Left hindlimb (tissue), 1 donor: ENCODE measurements around the gene NDUFV1.
"Not testable (repeated sequence)": the region's sequence is repeated elsewhere in the genome, so short reads cannot be mapped to it uniquely, and the experiment has no call there.

ENCODE experiments used
- DNase-seq: peaks from one replicate; pipeline ENCODE4 v3.0.0-alpha.2; 2018

Gene NDUFV1

GRCh38 chr11:67586568-67587250 is 20.0 kb upstream of the NDUFV1 start:
- no peak for DNase-seq

GRCh38 chr11:67588136-67588503 is 18.6 kb upstream of the NDUFV1 start:
- DNase-seq, result no peak

- not testable (repeated sequence) for DNase-seq
Observed at GRCh38 chr11:67588899-67589415, 17.8 kb upstream of the NDUFV1 start.

- DNase-seq, result no peak
Observed at GRCh38 chr11:67592880-67593564, 13.7 kb upstream of the NDUFV1 start.

GRCh38 chr11:67593565-67593905 is 13.2 kb upstream of the NDUFV1 start:
- DNase-seq, result no peak

GRCh38 chr11:67594480-67594879 is 12.3 kb upstream of the NDUFV1 start:
- no peak for DNase-seq

- no peak for DNase-seq
Observed at GRCh38 chr11:67596753-67597300, 9.9 kb upstream of the NDUFV1 start.

- not testable (repeated sequence) for DNase-seq
Observed at GRCh38 chr11:67597458-67597857, 9.3 kb upstream of the NDUFV1 start.

GRCh38 chr11:67597963-67598362 is 8.8 kb upstream of the NDUFV1 start:
- not testable (repeated sequence) for DNase-seq

- DNase-seq, result no peak
Observed at GRCh38 chr11:67599149-67599548, 7.6 kb upstream of the NDUFV1 start.

GRCh38 chr11:67600324-67601029 is 6.3 kb upstream of the NDUFV1 start:
- DNase-seq, result no peak

- DNase-seq, result no peak
Observed at GRCh38 chr11:67601098-67601497, 5.6 kb upstream of the NDUFV1 start.

GRCh38 chr11:67604119-67604518 is 2.6 kb upstream of the NDUFV1 start:
- DNase-seq, result not testable (repeated sequence)

GRCh38 chr11:67604815-67605214 is 1.9 kb upstream of the NDUFV1 start:
- DNase-seq, result no peak

- DNase-seq, result no peak
Observed at GRCh38 chr11:67605231-67606011, 1.3 kb upstream of the NDUFV1 start.

GRCh38 chr11:67606093-67606491 is 644 bp upstream of the NDUFV1 start:
- DNase-seq, result no peak

GRCh38 chr11:67607507-67607906 is 771 bp downstream of the NDUFV1 start:
- DNase-seq, result no peak

GRCh38 chr11:67608486-67608885 is 1.8 kb downstream of the NDUFV1 start:
- DNase-seq, result no peak

GRCh38 chr11:67609316-67609715 is 2.6 kb downstream of the NDUFV1 start:
- no peak for DNase-seq

GRCh38 chr11:67610302-67610868 is 3.6 kb downstream of the NDUFV1 start:
- DNase-seq, result no peak

- DNase-seq, result no peak
Observed at GRCh38 chr11:67611165-67611564, 4.4 kb downstream of the NDUFV1 start.
